Stimulated activated naive CD4-positive, alpha-beta T cell (primary cell): ENCODE data around the gene PPP3R1.

Experiments used
- DNase-seq, 6 experiments: peaks; one replicate each; lab custom pipeline; 2025; lab: John Stamatoyannopoulos, UW

The PPP3R1 gene

DNA sequence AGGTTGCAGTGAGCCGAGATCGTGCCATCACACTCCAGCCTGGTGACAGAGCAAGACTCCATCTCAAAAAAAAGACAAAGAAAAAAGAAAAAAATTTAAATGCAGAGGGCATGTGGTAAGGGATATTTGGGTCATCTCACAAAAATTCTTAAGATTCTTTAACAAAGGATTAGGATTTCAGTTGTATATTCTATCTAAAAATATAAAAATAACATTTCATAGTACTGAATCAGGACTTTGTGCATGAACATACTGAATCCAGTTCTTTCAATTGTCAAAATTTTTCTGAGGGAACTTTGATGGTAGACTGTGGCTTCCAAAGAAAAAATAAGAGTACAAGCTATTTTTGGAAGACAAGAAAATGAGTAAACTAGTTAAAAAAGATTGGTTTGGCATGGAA is 6.5 kb upstream of the PPP3R1 start:
- no peak for DNase-seq

DNA sequence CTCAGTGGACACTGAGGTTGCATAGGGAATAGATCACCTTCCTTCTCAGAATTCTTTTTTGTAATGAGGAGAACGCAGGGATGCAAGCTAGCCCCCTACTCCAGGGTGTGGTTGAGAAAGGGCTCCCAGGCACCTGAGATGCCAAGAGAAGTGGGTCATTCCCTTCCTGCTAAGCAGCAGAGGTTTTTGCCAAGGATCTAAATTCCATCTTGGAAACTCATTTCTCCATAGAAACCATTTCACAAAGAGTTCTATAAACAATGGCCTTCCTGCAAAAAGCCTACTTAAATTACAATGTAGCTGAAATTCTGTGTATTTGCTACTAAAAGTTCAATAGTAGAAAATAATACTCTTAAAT is 3.7 kb upstream of the PPP3R1 start:
- no peak for DNase-seq

DNA sequence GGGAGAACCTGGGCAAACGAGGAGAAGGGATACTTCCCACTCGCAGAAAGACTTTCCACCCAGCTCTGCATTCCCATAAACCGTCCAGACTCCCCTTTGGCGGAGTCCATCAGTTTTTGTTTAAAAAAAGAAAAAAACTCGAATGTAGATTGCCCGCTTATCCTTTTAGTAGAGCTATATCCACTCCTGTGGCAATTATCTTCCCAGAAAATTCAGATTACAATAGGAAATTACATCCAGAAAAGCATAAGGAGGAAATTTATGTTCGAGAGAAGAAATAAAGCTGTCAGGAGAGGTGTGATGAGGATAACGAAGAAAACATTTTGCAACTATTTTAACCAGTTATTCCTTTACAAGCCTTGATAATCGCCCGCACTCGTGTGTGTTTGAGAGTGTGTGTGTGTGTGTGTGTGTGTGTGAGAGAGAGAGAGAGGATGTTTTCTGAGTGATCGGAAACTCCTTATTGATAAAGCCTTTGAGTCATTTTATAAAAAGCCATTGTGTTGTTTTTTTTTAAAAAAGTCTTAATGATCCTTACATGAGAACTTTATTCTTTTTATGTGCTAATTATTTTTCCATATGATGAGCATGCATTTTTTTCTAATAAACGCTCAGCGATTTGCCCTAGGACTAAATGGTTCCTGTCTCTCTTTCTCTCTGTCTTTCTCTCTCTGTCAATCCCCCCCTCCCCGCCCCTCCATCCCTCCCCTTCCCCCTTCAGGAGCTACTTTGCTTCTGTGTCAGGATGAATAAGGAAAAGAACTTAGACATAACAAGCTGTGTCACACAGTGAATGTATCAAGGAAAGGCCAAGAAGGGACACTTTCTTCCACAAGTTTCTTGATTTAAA is 1.1 kb upstream of the PPP3R1 start:
- DNase-seq, result peak in 4 of 6 experiments; percentile 5 to 66 (median 40)

DNA sequence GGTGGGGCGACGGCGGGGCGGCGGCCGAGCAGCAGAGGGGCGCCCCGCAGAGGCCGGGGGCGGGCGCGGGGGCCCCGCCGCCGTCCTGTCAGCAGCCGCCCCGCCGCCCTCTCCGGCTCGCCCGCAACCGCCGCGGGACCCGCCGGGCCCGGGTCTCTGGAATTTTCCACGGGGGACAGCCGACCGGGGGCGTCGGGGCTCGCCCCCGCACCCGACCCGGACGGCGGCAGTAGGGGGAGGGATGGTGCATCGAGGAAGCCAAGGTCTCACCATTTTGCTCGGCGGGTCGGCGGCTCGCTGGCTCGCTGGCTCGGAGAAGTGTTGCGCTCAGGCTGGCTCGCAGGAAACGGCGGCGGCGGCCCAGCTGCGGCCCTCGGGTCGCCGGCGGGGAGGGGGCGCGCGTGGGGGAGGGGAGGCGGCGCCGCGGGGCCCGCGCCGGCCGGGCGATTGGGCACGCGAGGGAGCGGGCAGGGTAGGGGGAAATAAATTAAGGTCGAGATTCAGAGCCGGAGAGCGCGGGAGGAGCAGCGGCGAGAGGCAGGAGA is 405 bp downstream of the PPP3R1 start:
- DNase-seq, result peak in 4 of 6 experiments; percentile 28 to 64 (median 50)

DNA sequence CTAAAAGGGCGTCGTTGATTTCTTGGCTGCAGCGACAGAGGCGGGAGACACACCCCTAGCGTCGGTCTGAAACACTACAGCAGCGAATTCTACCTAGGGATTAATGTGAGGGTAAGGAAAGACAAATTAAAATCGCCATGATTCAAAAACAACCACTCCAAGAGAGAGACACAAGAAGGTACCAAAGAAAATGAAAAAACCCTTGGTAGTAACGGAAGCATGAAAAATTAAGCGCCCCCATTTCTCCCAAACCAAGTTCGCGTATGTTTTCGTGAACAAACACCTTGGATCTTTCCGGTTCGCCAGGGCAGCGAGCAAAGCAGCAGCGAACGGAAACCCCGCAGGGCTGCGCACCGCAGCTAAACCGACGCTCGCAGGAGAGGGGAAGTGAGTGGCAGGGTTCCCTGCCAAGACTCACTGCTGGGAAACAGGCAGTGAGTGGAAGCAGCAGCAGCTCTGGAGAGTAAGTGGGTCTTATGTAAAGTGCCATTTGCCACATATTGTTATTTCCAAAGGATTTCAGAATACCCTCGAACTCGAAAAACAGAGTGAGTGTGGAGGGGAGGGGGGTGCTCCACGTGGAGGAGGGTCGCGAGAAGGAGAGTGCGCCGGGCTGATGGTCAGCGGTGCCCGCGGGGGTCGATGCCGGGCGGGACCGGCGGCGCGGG is 1.0 kb downstream of the PPP3R1 start:
- DNase-seq, result peak; percentile 55 to 89 (median 78)

DNA sequence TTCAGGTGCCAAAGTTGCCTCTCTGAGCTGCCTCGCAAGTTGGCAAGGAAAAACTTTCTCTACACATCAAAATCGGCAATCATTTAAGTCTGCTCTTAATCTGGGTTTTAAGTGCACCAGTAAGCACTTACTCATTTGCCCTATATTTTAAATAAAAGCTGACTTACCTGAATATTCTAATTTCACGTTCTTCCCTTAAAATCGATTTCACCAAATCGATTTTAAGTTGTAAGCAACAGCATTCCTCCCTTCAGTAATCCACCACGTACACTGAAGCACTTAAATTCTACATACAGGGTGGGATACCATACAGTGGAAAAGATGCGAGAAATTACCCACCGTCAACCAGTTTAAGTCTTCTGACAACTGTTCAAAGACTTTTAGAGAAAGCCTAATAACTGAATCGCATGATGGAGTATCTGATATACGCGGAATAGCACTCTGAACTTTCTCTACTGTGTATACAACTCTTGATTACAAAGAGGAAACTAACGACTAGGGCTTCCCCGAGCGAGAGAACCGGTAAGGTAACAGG is 1.6 kb downstream of the PPP3R1 start:
- no peak for DNase-seq

DNA sequence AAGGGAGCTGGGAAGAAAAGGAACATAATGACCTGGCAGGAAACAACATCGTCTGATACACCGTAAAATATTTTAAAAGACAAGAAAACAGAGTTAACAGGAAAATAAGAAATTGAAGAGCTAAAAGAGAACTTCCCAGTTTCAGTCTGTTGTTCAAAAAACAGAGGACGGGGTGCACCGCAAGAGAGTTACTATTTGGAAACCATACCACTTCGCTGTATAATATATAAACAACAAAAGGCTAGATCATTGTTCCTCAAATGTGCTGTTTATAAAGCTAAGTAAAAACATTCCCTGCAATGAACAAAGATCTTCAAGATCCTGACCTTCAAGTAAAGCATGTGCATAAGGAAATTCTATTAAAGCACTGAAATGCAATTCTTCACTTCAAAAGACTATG is 2.1 kb downstream of the PPP3R1 start:
- no peak for DNase-seq

DNA sequence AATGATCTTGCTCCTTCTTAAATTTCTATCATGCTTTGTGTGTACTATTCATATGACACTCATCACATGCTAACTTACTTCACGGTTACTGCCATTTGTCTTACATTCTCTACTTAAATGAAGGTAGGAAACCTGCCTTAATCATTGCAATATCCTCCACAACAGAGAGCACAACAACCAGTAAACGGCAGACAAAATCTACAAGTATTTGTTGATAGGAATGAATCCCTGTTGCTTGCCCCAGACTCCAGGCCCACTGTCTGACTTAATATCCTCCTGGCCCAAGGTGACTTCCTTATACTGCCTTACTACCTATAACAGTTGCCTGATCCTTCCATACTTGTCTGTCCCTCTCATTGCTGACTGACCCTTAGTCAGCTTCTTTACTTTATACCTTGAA is 3.5 kb downstream of the PPP3R1 start:
- DNase-seq, result no peak

DNA sequence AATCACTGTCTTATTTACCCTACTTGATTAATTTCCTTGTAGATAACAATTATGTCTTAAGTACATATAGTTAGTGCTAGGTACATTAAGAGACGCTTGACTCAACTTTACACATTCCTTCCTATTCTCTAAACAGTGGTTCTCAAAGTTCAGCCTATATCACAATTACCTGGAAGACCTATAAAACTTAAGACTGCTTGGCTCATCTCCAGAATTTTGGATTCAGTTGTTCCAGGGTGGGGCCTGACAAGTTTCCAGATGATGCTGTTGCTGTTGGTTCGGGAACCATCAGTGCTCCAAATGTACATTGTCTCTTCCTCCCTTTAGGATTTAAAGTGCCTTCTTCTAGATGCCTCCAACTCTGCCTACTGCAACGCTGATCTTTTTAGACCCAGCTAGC is 4.0 kb downstream of the PPP3R1 start:
- no peak for DNase-seq

DNA sequence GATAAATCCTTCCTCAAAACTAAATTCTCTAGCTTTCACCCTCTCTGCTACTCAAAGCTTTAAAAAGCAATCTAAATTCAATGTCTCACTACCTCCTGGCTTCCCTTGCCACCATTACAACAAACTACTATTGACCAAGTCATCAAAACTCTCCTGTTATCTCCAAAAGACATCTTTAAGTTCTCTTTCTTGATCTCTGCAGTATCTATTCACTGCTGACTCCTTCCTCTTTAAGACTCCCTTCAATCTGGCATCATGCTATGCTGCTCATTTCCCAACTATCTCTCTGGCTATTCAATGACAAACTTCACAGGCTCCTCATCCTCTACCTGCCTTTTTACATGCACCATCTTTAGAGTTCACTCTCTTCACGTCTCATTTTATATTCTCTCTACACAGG is 5.9 kb downstream of the PPP3R1 start:
- no peak for DNase-seq

DNA sequence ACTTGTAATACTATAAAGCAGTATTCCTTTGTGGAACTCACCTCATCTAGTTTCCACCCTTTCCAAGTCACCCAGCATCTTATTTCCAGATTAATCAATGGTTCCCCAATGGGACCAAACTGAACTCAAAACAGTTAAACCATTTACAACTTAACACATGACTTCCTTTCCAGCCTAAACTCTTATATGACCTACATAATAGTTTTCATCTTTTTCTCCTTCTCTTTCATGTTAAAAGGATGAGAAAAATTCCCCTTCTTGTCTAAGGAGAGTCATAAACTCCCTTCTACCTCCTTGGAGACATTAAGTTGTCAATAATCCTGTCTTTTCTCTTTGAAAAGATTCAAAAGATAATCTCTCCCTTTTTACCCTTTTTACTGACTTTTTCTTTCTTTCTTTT is 6.7 kb downstream of the PPP3R1 start:
- no peak for DNase-seq

DNA sequence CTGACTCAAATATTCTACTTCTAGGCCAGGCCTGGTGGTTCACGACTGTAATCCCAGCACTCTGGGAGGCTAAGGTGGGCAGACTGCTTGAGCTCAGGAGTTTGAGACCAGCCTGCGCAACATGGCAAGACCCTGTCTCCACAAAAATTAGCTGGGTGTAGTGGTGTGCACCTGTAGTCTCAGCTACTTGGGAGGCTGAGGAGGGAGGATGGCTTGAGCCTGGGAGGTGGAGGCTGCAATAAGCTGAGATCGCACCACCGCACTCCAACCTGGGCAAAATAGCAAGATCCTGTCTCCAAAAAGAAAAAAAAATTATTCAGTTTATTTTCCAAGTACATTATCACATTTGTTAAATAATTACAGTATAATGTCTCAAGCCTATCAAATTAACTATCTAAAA is 7.3 kb downstream of the PPP3R1 start:
- no peak for DNase-seq

DNA sequence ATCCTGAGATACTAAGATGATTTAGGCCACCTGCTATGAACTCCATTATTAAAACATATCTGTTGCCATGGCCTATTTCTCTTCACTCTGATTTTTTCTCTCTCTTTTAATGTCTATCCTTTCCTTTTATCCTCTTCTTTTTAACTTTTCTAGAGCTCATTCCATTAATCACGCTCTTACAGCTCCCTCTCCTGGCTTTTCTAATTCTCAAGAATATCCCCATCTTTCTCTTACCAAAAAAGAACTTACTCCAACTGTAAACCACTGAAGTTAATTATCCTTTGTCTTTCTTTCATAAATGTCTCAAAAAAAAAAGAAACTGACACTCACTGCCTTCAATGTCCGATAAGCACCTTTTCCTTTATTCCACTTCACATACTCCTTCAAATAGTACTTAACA is 7.9 kb downstream of the PPP3R1 start:
- DNase-seq, result no peak

DNA sequence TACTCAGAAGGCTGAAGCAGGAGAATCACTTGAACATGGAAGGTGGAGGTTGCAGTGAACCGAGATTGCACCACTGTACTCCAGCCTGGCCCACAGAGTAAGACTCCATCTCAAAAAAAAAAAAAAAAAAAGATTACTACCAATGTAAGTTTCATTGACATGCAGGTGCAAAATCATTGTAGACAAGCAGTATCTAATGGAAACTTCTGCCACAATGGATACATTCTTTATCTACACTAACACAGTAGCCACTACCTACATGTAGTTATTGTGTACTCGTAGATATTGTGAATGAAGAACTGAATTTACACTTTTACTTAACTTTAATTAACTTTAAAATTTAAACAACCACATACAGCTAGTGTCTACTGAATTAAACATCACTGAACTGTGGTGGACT is 10.6 kb downstream of the PPP3R1 start:
- no peak for DNase-seq

DNA sequence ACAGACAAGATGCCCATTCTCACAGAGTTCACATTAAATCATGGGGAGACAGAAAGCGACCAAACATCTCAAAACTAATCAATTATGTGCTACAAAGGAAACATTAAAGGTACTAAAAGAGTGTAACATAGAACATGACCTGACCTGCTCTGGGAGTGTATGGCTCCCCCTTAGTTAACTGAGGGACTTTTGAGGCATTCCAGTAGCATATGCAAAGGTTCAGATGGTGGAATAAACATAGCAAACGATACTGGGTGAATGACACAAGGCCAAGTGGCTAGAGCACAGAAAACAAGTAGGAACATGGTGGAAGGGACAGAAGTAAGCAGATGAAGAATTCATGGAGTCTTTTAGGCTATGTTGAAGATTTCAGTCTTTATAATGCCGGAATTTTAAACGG is 11.9 kb downstream of the PPP3R1 start:
- no peak for DNase-seq

DNA sequence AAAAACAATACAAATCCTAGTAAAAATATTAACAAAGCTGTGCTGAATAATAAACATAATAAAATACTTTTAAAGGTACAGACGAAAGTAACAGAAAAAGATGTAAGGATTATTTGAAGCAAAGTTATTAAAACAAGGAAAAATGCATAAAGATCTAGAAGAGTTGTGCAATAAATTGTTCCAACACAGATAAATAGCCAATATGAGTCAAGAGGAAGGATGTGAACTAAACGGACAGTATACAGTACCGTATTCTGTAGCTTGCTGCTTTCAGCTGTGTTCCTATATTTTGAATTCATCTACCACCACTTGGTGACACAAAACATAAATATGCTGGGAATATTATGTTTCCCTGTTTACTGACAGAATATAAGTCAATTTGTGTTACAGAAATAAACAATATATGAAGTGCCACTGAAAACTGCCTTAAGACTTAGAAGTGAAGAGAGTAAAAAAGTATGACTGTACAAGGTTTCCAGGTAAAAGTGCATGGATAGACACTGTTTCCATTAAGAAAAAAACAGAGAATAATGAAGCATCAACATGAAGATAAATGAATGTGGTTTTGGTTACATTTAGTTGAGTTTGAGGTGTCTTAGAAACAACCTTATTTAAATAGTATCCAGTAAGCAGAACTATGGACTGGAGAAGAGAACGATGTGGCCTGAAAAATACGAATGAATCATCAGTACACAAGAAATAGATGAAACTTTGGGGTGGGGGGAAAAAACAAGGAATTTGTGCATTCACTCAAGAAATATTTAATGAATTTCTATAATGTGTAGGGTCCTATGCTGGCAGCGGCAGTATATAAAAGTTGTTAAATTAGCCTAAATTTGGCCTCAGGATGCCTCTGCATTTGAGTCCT is 13.1 kb downstream of the PPP3R1 start:
- no peak for DNase-seq

DNA sequence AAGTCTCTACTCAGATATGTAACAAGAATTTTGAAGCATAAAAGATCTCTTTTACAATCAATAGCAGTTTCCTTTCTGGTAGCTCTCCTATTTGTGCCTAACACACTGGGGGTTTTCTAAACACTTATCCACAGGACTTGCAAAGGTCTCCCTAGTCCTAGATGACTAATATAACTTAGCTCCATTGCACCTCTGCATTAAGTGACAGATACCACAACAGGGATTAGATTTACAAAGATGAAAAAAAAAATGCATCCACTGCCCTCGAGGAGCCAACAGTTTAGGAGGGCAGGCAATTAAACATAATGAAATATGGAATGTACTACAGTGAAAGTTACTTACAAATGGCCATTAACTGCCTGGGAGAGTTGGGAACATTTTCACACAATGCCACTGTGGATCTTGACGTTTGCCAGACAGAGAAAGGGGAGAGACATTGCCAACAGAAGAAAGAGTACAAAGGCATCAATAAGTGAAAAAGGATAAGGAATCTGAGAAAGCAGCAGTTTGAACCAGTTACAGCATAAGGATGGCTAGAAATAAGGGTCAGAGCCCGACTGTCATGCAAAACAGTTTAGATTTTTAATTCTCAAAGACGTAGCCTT is 14.3 kb downstream of the PPP3R1 start:
- no peak for DNase-seq

DNA sequence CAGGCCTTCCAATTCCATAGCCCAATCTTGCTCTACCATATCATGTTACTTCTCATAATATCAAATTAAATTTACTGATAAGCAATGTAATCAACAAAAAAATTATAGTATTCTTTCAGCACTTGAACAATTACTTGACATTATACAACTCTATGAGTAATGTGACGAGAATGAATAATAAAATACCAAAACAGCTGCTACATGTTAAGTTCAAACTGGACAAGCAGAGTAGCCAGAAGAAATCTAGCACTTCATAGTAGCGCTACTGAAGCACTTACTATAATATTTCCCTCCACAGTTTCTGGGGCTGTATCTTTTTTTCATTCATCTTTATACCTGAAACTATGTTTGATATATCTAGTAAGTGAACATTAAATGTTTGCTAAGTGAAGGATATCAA is 14.9 kb downstream of the PPP3R1 start:
- DNase-seq, result no peak

DNA sequence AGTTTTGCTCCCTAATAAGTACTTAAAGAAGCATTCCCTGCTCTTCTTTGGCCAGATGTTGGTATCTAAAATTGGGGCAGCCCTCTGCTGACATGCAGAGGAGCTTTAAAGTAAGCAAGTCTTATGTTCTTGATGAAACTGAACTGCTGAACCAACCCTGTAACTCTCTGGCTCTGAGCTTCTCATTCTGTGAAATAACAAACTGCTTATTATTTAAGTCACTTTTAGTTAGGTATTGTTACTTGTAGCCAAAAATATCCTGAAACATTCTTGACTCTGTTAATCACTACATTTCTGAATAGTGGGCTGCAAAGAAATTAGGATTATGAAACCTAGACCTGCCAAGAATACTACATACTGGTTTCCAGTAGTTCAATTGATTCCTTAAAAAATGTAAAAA is 15.5 kb downstream of the PPP3R1 start:
- DNase-seq, result no peak

DNA sequence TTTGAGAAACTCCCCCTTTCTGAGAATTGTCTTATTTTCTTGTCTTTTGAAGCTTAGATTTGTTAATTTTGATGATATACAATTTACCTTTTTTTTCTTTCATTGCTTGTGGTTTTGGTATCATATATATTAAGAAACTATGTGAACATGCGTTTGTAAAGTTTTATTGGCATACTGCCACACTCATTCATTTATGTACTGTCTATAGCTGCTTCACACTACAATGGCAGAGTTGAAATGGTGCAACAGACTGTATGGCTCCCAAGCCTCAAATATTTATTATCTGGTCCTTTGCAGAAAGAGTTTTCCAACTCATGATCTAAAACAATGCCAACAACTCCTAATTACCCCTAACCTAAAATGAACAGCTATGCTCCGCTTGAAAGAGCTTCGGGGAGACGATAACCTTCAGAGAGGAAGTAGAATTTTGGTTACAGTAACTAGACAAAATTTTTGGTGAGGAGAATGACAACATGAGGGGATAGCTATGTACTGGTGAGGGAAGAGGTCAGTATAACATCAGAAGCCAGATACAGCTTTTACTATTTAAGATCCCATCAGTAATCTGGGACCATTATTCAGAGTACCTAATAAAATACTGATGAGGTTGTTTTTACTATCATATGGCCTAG is 16.1 kb downstream of the PPP3R1 start:
- peak in 1 of 6 experiments; percentile 9 for DNase-seq

DNA sequence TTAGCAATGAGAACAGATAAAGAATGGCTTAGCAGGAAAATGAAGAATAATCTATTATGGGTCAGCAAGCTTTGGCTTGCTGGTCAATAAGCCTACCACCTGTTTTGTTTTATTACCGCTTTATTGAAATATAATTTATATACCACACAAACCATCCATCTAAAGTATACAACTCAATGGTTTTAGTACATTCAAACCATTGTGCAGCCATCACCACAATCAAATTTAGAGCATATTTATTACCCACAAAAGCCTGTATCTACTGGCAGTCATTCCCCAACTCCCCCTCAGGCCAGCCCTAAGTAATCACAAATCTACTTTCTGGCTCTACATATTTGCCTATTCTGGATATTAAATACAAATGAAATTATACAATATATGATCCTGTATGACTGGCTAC is 17.2 kb downstream of the PPP3R1 start:
- DNase-seq, result no peak
